ENCODE data around the gene RNPEPL1.
A peak's percentile ranks its signal among the peaks of the same experiment; 100 is the strongest.

Gene RNPEPL1

DNA sequence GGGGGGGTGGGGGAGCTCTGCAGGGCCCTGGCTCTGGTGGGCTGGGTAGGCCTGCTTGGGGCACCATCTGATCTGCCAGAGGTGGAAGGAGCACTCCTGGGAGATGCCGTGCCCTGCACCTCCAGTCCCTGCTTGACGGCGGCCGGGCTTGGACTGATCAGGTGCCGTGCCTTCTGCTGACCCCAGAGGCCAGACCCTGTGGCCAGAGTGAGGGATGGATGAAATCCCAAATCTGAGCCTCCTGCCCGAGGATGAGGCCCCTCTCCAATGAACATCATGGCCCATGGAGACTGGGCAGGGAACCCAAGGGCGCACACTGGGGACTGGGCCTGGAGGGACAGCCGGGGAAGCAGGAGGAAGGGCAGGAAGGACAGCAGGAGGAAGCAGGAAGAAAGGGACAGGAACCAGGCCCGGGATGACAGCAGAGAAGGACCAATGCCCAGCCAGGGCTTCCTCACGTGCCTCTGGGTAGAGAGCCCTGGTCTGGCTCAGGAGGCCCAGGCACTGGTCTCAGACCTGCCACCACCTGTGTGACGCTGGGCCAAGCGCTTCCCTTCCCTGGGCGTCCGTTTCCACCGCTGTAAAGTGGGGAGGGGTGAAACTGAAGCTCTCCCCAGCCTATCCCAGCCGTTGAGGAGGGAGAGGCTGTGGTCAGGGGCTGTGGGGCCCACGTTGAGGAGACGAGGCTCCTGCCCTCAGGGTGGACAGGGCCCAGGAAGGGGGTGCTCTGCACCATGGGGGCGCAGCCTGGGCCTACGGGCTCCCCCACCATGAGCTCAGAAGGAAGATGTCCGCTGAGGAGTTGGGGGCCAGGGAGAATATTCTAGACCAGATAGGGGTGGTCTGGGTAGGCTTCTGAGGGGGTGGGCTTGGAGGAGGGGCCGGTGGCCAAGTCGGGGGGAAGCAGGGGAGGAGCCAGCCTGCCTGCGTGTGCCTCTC, 56.0 kb downstream of the RNPEPL1 start:
- H3K9me3 ChIP-seq (ENCODE audit: control insufficient read depth in 5 of 5, low read length in 5 of 5): no peaks in the 10 kb centered on the region
- peaks cover 0 to 24% (median 9%) of the 10 kb centered on the region in 5 donors for H3K4me1 ChIP-seq (ENCODE audit: control insufficient read depth in 5 of 5, insufficient read depth in 5 of 5, low read length in 5 of 5)
- no peaks in the 10 kb centered on the region for H3K36me3 ChIP-seq (ENCODE audit: control insufficient read depth in 5 of 5, insufficient read depth in 5 of 5, low read length in 5 of 5)
- no peak overlapping the region for H3K4me3 ChIP-seq (ENCODE audit: low read depth in 1 of 5, low read length in 5 of 5)
- H3K27me3 ChIP-seq (ENCODE audit: control insufficient read depth in 5 of 5, insufficient read depth in 4 of 5, low read length in 5 of 5): peaks cover 3 to 18% (median 10%) of the 10 kb centered on the region in 5 donors
- H3K9ac ChIP-seq (ENCODE audit: low read length in 5 of 5): no peak overlapping the region
- H3K27ac ChIP-seq (ENCODE audit: low read depth, low read length): no peak overlapping the region

DNA sequence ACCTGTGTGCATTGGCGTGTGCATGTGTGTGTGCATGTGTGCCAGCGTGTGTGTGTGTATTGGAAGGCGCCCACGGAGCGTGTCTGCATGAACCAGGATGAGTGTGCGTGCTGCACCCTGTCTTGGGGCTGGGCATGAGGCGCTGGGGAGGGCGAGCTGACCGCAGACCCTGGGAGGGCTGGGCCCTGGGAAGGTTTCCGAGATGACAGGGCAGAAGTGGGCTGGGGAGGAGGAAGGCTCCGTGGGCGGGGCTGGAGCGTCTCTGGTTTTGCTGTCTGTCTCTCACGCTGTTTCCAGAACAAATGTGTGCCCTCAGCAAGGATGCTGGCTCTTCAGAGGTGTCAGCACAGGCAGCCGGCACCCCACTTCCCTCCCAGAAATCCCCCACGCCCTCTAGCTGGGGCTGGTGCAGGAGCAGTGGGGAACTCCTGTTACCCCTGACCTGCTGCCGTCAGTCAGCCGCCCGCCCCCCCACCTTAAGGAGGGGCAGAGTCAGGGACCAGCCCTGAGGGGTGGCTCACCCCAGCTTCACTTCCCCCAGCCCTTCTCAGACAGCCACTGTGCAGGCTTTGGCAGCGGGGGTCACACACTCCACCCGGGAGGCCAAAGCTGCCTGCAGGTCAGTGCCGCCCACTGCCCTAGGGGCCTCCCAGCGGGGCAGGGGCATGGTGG, 56.8 kb downstream of the RNPEPL1 start, which contains the start of gene GPR35:
Gene GPR35, plus strand, starts transcription at position 531 of the 672 bp plus-strand sequence. CDS start 4,473 bp downstream, outside the sequence.
- H3K27ac ChIP-seq (ENCODE audit: low read depth, low read length): no peak within 1 kb of the TSS
- H3K36me3 ChIP-seq (ENCODE audit: control insufficient read depth in 5 of 5, insufficient read depth in 5 of 5, low read length in 5 of 5): no peaks in the 10 kb centered on the region
- H3K9me3 ChIP-seq (ENCODE audit: control insufficient read depth in 5 of 5, low read length in 5 of 5): no peaks in the 10 kb centered on the region
- H3K9ac ChIP-seq (ENCODE audit: low read length in 5 of 5): no peak within 1 kb of the TSS
- no peak within 1 kb of the TSS for H3K4me3 ChIP-seq (ENCODE audit: low read depth in 1 of 5, low read length in 5 of 5)
- peaks cover 3 to 23% (median 13%) of the 10 kb centered on the region in 5 donors for H3K27me3 ChIP-seq (ENCODE audit: control insufficient read depth in 5 of 5, insufficient read depth in 4 of 5, low read length in 5 of 5)
- peaks cover 0 to 24% (median 9%) of the 10 kb centered on the region in 5 donors for H3K4me1 ChIP-seq (ENCODE audit: control insufficient read depth in 5 of 5, insufficient read depth in 5 of 5, low read length in 5 of 5)

DNA sequence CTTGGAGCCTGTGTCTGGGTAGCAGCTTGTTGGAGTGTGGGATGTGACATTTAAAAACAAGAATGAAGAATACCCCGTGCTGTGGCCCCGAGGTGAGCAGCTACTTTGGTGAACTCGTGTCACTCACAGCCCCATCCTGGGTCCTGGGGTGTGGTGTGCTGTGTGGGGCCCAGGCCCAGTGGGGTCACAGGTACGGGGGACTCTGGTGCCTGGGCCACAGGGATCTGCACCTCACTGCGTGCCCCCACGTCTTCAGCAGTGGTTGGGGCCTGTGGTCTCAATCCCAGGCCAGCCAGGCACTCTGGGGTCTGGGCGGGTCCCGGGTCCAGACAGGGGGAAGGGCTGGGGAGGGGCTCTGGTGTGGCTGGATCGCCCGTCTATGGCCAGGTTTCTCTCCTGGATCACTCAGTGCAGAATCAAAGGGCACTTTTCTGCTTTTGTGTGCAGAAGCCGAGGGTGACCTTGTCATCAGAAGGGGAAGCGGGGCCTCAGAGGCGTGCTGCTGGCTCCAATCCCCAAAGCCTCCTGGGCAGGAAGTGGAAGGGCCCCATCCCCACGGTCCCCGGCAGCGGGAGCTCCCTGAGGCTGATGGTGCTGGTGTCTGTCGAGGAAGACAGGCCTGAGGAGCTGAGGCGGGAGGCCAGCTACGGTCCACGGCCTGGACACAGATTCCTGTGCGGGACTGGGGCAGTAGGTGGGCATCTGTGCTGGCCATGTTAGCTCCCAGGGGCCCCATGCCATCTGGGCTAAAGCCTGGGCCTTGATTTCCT, 58.4 kb downstream of the RNPEPL1 start:
- Histone ChIP-seq H3K4me3 (ENCODE audit: low read depth in 1 of 5, low read length in 5 of 5) (no peak overlapping the region), H3K36me3 (ENCODE audit: control insufficient read depth in 5 of 5, insufficient read depth in 5 of 5, low read length in 5 of 5) (no peaks in the 10 kb centered on the region), H3K27me3 (ENCODE audit: control insufficient read depth in 5 of 5, insufficient read depth in 4 of 5, low read length in 5 of 5) (peaks cover 11 to 27% (median 20%) of the 10 kb centered on the region in 5 donors), H3K9me3 (ENCODE audit: control insufficient read depth in 5 of 5, low read length in 5 of 5) (no peaks in the 10 kb centered on the region), H3K27ac (ENCODE audit: low read depth, low read length) (no peak overlapping the region), H3K9ac (ENCODE audit: low read length in 5 of 5) (peak overlapping the region in 1 of 5 donors; percentile 4), H3K4me1 (ENCODE audit: control insufficient read depth in 5 of 5, insufficient read depth in 5 of 5, low read length in 5 of 5) (peaks cover 0 to 24% (median 9%) of the 10 kb centered on the region in 5 donors)

DNA sequence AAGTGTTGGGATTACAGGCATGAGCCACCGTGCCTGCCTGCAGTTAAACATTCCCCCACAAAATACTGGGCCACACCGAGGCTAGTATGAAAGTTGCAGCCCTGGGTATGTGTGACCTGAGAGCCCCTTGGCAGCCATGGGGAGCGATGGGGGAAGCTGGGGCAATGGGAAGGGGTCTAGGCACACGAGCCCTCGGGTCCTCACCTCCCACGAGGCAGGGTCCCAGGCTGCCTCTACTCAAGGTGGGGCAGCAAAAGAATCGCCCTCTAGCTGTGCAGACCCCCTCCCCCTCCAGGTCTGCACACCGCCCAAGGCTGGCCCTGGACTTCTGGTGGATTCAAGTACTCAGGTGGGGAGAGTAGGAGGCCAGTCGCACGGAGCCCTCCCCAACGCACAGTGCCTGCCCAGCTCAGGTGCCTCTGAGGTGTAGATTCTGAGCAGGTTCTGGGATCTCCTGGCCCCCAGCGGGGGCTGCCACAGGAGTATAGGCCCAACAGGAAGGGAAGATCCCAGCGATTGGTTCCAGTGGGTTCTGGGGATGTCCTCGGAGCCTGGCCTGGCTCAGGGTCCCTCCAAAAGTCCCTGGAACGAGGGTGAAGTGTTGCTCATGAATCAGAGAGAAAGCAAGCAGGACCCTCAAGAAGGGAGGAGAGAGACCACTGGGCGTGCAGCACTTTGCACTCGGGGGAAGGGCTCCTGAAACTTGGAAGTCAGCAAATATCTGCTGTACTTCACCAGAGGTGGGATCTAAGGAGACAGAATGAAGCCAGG, 59.6 kb downstream of the RNPEPL1 start:
- Histone ChIP-seq H3K9me3 (ENCODE audit: control insufficient read depth in 5 of 5, low read length in 5 of 5) (no peaks in the 10 kb centered on the region), H3K27me3 (ENCODE audit: control insufficient read depth in 5 of 5, insufficient read depth in 4 of 5, low read length in 5 of 5) (peaks cover 9 to 28% (median 20%) of the 10 kb centered on the region in 5 donors), H3K4me1 (ENCODE audit: control insufficient read depth in 5 of 5, insufficient read depth in 5 of 5, low read length in 5 of 5) (peaks cover 0 to 21% (median 6%) of the 10 kb centered on the region in 5 donors), H3K9ac (ENCODE audit: low read length in 5 of 5) (no peak overlapping the region), H3K4me3 (ENCODE audit: low read depth in 1 of 5, low read length in 5 of 5) (no peak overlapping the region), H3K27ac (ENCODE audit: low read depth, low read length) (no peak overlapping the region), H3K36me3 (ENCODE audit: control insufficient read depth in 5 of 5, insufficient read depth in 5 of 5, low read length in 5 of 5) (no peaks in the 10 kb centered on the region)

DNA sequence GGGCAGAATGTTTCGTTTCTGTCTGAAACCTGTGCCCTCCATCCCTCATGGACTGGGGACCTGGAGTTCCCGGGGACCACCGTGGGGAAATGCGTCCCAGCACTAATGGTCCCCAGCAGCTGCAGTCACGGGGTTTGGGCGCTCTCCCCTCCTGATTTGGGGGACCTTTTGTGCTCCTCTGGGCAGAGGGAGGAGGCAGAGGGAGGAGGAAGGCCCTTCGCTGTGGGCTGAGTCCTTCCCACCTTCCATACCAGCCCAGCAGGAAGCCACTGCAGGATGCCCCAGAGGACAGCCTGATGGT, 60.2 kb downstream of the RNPEPL1 start:
- no peaks in the 10 kb centered on the region for H3K36me3 ChIP-seq (ENCODE audit: control insufficient read depth in 5 of 5, insufficient read depth in 5 of 5, low read length in 5 of 5)
- H3K4me1 ChIP-seq (ENCODE audit: control insufficient read depth in 5 of 5, insufficient read depth in 5 of 5, low read length in 5 of 5): peaks cover 0 to 21% (median 6%) of the 10 kb centered on the region in 5 donors
- no peaks in the 10 kb centered on the region for H3K9me3 ChIP-seq (ENCODE audit: control insufficient read depth in 5 of 5, low read length in 5 of 5)
- no peak overlapping the region for H3K27ac ChIP-seq (ENCODE audit: low read depth, low read length)
- peaks cover 9 to 28% (median 20%) of the 10 kb centered on the region in 5 donors for H3K27me3 ChIP-seq (ENCODE audit: control insufficient read depth in 5 of 5, insufficient read depth in 4 of 5, low read length in 5 of 5)
- H3K4me3 ChIP-seq (ENCODE audit: low read depth in 1 of 5, low read length in 5 of 5): no peak overlapping the region
- no peak overlapping the region for H3K9ac ChIP-seq (ENCODE audit: low read length in 5 of 5)

DNA sequence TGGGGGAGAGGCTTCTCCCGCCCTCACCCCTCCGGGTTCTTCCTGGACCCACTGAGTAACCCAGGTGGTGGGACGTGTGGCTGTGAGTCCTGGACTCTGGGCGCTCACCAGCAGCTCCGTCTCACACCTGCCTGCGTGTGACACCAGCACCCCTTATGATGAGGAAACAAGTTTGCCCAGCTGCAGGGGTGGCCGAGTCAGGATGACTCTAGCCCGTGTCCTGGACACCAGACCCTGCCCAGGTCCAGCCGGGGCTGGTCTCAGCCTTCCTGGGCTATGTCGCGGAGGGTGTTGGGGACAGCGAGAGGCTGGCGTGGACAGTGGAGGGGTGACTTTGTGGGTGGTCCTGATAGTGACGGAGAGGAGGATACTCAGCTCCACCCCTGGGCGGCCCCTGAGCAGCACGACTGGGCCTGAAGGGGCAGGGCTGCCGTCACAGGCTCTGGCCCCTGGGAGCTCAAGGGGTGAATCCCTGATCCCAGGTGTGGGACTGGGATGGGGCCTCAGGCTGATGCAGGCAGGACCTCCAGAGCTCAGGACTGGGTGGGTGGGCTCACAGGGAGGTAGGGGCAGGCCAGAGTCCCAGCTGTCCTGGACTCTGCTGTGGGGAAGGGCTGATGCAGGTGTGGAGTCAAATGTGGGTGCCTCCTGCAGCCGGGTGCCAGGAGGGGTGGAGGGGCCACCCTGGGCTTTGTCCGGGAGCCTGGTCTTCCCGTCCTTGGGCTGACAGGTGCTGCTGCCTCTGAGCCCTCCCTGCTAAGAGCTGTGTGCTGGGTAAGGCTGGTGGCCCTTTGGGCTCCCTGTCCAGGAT, 60.7 kb downstream of the RNPEPL1 start:
- Histone ChIP-seq H3K9me3 (ENCODE audit: control insufficient read depth in 5 of 5, low read length in 5 of 5) (peaks cover 0 to 5% (median 4%) of the 10 kb centered on the region in 5 donors), H3K27ac (ENCODE audit: low read depth, low read length) (no peak overlapping the region), H3K27me3 (ENCODE audit: control insufficient read depth in 5 of 5, insufficient read depth in 4 of 5, low read length in 5 of 5) (peaks cover 9 to 28% (median 20%) of the 10 kb centered on the region in 5 donors), H3K36me3 (ENCODE audit: control insufficient read depth in 5 of 5, insufficient read depth in 5 of 5, low read length in 5 of 5) (no peaks in the 10 kb centered on the region), H3K4me1 (ENCODE audit: control insufficient read depth in 5 of 5, insufficient read depth in 5 of 5, low read length in 5 of 5) (peaks cover 0 to 21% (median 6%) of the 10 kb centered on the region in 5 donors), H3K4me3 (ENCODE audit: low read depth in 1 of 5, low read length in 5 of 5) (no peak overlapping the region), H3K9ac (ENCODE audit: low read length in 5 of 5) (no peak overlapping the region)

DNA sequence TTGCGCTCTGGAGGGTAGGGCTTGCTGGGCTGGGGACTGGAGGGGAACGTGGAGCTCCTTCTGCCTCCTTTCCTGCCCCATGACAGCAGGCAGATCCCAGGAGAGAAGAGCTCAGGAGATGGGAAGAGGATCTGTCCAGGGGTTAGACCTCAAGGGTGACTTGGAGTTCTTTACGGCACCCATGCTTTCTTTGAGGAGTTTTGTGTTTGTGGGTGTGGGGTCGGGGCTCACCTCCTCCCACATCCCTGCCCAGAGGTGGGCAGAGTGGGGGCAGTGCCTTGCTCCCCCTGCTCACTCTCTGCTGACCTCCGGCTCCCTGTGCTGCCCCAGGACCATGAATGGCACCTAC, 61.3 kb downstream of the RNPEPL1 start:
- Histone ChIP-seq H3K4me1 (ENCODE audit: control insufficient read depth in 5 of 5, insufficient read depth in 5 of 5, low read length in 5 of 5) (peaks cover 0 to 17% (median 6%) of the 10 kb centered on the region in 5 donors), H3K9me3 (ENCODE audit: control insufficient read depth in 5 of 5, low read length in 5 of 5) (peaks cover 0 to 6% (median 5%) of the 10 kb centered on the region in 5 donors), H3K9ac (ENCODE audit: low read length in 5 of 5) (no peak overlapping the region), H3K27ac (ENCODE audit: low read depth, low read length) (no peak overlapping the region), H3K36me3 (ENCODE audit: control insufficient read depth in 5 of 5, insufficient read depth in 5 of 5, low read length in 5 of 5) (no peaks in the 10 kb centered on the region), H3K27me3 (ENCODE audit: control insufficient read depth in 5 of 5, insufficient read depth in 4 of 5, low read length in 5 of 5) (peaks cover 9 to 28% (median 20%) of the 10 kb centered on the region in 5 donors), H3K4me3 (ENCODE audit: low read depth in 1 of 5, low read length in 5 of 5) (no peak overlapping the region)

DNA sequence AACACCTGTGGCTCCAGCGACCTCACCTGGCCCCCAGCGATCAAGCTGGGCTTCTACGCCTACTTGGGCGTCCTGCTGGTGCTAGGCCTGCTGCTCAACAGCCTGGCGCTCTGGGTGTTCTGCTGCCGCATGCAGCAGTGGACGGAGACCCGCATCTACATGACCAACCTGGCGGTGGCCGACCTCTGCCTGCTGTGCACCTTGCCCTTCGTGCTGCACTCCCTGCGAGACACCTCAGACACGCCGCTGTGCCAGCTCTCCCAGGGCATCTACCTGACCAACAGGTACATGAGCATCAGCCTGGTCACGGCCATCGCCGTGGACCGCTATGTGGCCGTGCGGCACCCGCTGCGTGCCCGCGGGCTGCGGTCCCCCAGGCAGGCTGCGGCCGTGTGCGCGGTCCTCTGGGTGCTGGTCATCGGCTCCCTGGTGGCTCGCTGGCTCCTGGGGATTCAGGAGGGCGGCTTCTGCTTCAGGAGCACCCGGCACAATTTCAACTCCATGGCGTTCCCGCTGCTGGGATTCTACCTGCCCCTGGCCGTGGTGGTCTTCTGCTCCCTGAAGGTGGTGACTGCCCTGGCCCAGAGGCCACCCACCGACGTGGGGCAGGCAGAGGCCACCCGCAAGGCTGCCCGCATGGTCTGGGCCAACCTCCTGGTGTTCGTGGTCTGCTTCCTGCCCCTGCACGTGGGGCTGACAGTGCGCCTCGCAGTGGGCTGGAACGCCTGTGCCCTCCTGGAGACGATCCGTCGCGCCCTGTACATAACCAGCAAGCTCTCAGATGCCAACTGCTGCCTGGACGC, 61.9 kb downstream of the RNPEPL1 start:
- Histone ChIP-seq H3K9ac (ENCODE audit: low read length in 5 of 5) (no peak overlapping the region), H3K36me3 (ENCODE audit: control insufficient read depth in 5 of 5, insufficient read depth in 5 of 5, low read length in 5 of 5) (no peaks in the 10 kb centered on the region), H3K4me3 (ENCODE audit: low read depth in 1 of 5, low read length in 5 of 5) (no peak overlapping the region), H3K9me3 (ENCODE audit: control insufficient read depth in 5 of 5, low read length in 5 of 5) (peaks cover 0 to 6% (median 5%) of the 10 kb centered on the region in 5 donors), H3K27ac (ENCODE audit: low read depth, low read length) (no peak overlapping the region), H3K27me3 (ENCODE audit: control insufficient read depth in 5 of 5, insufficient read depth in 4 of 5, low read length in 5 of 5) (peaks cover 9 to 27% (median 20%) of the 10 kb centered on the region in 5 donors), H3K4me1 (ENCODE audit: control insufficient read depth in 5 of 5, insufficient read depth in 5 of 5, low read length in 5 of 5) (peaks cover 0 to 11% (median 1%) of the 10 kb centered on the region in 5 donors)
